SK-N-SH (cell line): ENCODE measurements around the gene COX6A1. TPM values are rescaled to one million over a fixed set of nuclear protein-coding genes. Genes with fewer than 3 reads are reported as not detected.
A peak's percentile ranks its signal among the peaks of the same experiment; 100 is the strongest.

Experiments used
- CTCF ChIA-PET: fragments of 300-600, 350-600 bp; formaldehyde crosslinking; extraction: SDS; loops from one replicate; lab custom pipeline; 2021; lab: Yijun Ruan, JAX
- POLR2A ChIA-PET: fragments of 350-600 bp; sonication (Branson Sonifier 250); formaldehyde crosslinking; extraction: SDS; loops from one replicate; lab custom pipeline; 2020; ENCODE audit warnings: antibody characterized with exemption, inconsistent platforms; lab: Yijun Ruan, JAX
- DNase-seq: peaks from one replicate; pipeline ENCODE4 v3.0.0; 2012
- H2AFZ ChIP-seq: fragments of 200-600 bp; sonication (generic); 2 replicates; pipeline ENCODE4 v1.8.1; 2016; ENCODE audit warnings: antibody characterized with exemption, mild to moderate bottlenecking, low read depth
- H3F3A ChIP-seq: fragments of 200-600 bp; sonication (generic); replicated peaks from 2 replicates; pipeline ENCODE3; 2016; ENCODE audit warnings: antibody characterized with exemption, mild to moderate bottlenecking; ENCODE audit not compliant: insufficient read depth
- H3K27ac ChIP-seq, 2 experiments: fragments of 200-500 bp in 1 of 2; fragments of 200-600 bp in 1 of 2; sonication (Bioruptor generic) in 1 of 2; sonication (generic), shearing (Covaris generic) in 1 of 2; 2 replicates each; pipeline versions ENCODE4 v1.5.1 to v1.6.1; 2014 to 2016; ENCODE audit warnings: low read depth in 2 of 2, inconsistent platforms in 1 of 2, low read length in 1 of 2, mild to moderate bottlenecking in 1 of 2, mixed read lengths in 1 of 2
- H3K27me3 ChIP-seq: fragments of 200-600 bp; sonication (generic), shearing (Covaris generic); 2 replicates; pipeline ENCODE4 v1.6.1; 2016; ENCODE audit warnings: mixed run types; ENCODE audit not compliant: insufficient read depth
- H3K36me3 ChIP-seq, 2 experiments: fragments of 200-500 bp in 1 of 2; fragments of 200-600 bp in 1 of 2; sonication (Bioruptor generic) in 1 of 2; sonication (generic) in 1 of 2; replicated peaks in 1 of 2; 2 replicates each; pipeline versions ENCODE3 to v1.5.1; 2014 to 2016; ENCODE audit warnings: low read length in 1 of 2, mild to moderate bottlenecking in 1 of 2; ENCODE audit not compliant: insufficient read depth in 2 of 2, control insufficient read depth in 1 of 2
- H3K4me1 ChIP-seq, 2 experiments: fragments of 200-500 bp in 1 of 2; fragments of 200-600 bp in 1 of 2; sonication (Bioruptor generic) in 1 of 2; sonication (generic), shearing (Covaris generic) in 1 of 2; 2 replicates each; pipeline versions ENCODE4 v1.5.1 to v1.6.1; 2014 to 2016; ENCODE audit warnings: low read depth in 1 of 2, low read length in 1 of 2, mixed run types in 1 of 2; ENCODE audit not compliant: insufficient read depth in 2 of 2, control insufficient read depth in 1 of 2
- H3K4me2 ChIP-seq: fragments of 200-600 bp; sonication (generic), shearing (Covaris generic); 2 replicates; pipeline ENCODE4 v1.6.1; 2017; ENCODE audit warnings: mixed run types
- H3K4me3 ChIP-seq, 2 experiments: fragments of 200-500 bp in 1 of 2; fragments of 200-600 bp in 1 of 2; sonication (Bioruptor generic) in 1 of 2; sonication (generic), shearing (Covaris generic) in 1 of 2; 2 replicates each; pipeline versions ENCODE4 v1.5.1 to v1.8.1; 2014 to 2016; ENCODE audit warnings: low read depth in 2 of 2, inconsistent platforms in 1 of 2, low read length in 1 of 2, mild to moderate bottlenecking in 1 of 2, mixed read lengths in 1 of 2, moderate library complexity in 1 of 2
- H3K79me2 ChIP-seq: fragments of 200-600 bp; sonication (generic); 2 replicates; pipeline ENCODE4 v1.8.1; 2017; ENCODE audit warnings: mild to moderate bottlenecking; ENCODE audit not compliant: insufficient read depth
- H3K9ac ChIP-seq: fragments of 200-600 bp; sonication (generic); 2 replicates; pipeline ENCODE4 v1.6.1; 2017; ENCODE audit warnings: mixed run types
- H3K9me2 ChIP-seq: fragments of 200-600 bp; sonication (generic); 2 replicates; pipeline ENCODE4 v1.6.1; 2017; ENCODE audit warnings: mixed run types
- H3K9me3 ChIP-seq: fragments of 200-600 bp; sonication (generic); 2 replicates; pipeline ENCODE4 v1.6.1; 2017; ENCODE audit warnings: mixed run types, mild to moderate bottlenecking, moderate library complexity
- H4K20me1 ChIP-seq: fragments of 200-600 bp; sonication (generic); 2 replicates; pipeline ENCODE4 v1.6.1; 2017; ENCODE audit warnings: mild to moderate bottlenecking, mixed run types; ENCODE audit not compliant: insufficient read depth
- CHD2 ChIP-seq: fragments of 150-350 bp; IDR thresholded peaks from 2 replicates; pipeline ENCODE4 v1.6.1; 2018; ENCODE audit warnings: low read length; ENCODE audit not compliant: partially characterized antibody
- CTCF ChIP-seq: fragments of 200-600 bp; sonication (generic); IDR thresholded peaks from 2 replicates; pipeline ENCODE4 v1.6.1; 2017; ENCODE audit warnings: antibody characterized with exemption, mild to moderate bottlenecking, moderate library complexity
- EZH2phosphoT487 ChIP-seq: fragments of 200-600 bp; sonication (generic); IDR thresholded peaks from 2 replicates; pipeline ENCODE4 v1.6.1; 2017; ENCODE audit warnings: low read depth, mixed run types, mild to moderate bottlenecking, antibody characterized with exemption, moderate library complexity, borderline replicate concordance
- FOXM1 ChIP-seq: IDR thresholded peaks from 2 replicates; pipeline ENCODE4 v1.4.0; 2012; ENCODE audit warnings: low read depth, mild to moderate bottlenecking
- IRF3 ChIP-seq: fragments of 150-350 bp; IDR thresholded peaks from 2 replicates; pipeline ENCODE4 v1.6.1; 2016; ENCODE audit warnings: mild to moderate bottlenecking, low read depth, low read length
- JUND ChIP-seq: IDR thresholded peaks from 2 replicates; pipeline ENCODE4 v1.4.0; 2012
- MAX ChIP-seq: IDR thresholded peaks from 2 replicates; pipeline ENCODE4 v1.4.0; 2012; ENCODE audit warnings: low read depth
- MXI1 ChIP-seq: IDR thresholded peaks from 2 replicates; pipeline ENCODE4 v1.6.1; 2012; ENCODE audit warnings: mild to moderate bottlenecking, low read depth, low read length, improper control_type of control experiment
- NFIC ChIP-seq: IDR thresholded peaks from 2 replicates; pipeline ENCODE4 v1.4.0; 2012; ENCODE audit warnings: borderline replicate concordance
- NRF1 ChIP-seq: IDR thresholded peaks from 2 replicates; pipeline ENCODE4 v1.6.1; 2012; ENCODE audit warnings: low read depth, mild to moderate bottlenecking, low read length
- PBX3 ChIP-seq: IDR thresholded peaks from 2 replicates; pipeline ENCODE4; 2012
- POLR2AphosphoS5 ChIP-seq: IDR thresholded peaks from 2 replicates; pipeline ENCODE4 v1.6.1; 2012; ENCODE audit warnings: low read depth, low read length
- RCOR1 ChIP-seq: fragments of 150-350 bp; IDR thresholded peaks from 2 replicates; pipeline ENCODE4 v1.6.1; 2017; ENCODE audit warnings: antibody characterized with exemption, low read length
- RFX5 ChIP-seq: IDR thresholded peaks from 2 replicates; pipeline ENCODE4 v1.6.1; 2012; ENCODE audit warnings: mild to moderate bottlenecking, improper control_type of control experiment, low read length
- RXRA ChIP-seq: IDR thresholded peaks from 2 replicates; pipeline ENCODE4 v1.4.0; 2012; ENCODE audit warnings: low read depth, mild to moderate bottlenecking, borderline replicate concordance
- SIN3A ChIP-seq: IDR thresholded peaks from 2 replicates; pipeline ENCODE4 v1.6.1; 2012; ENCODE audit warnings: low read depth, mild to moderate bottlenecking, low read length, moderate library complexity, borderline replicate concordance
- SMC3 ChIP-seq: IDR thresholded peaks from 2 replicates; pipeline ENCODE4 v1.6.1; 2012; ENCODE audit warnings: low read depth, low read length, improper control_type of control experiment
- TAF1 ChIP-seq: IDR thresholded peaks from 2 replicates; pipeline ENCODE4 v1.6.1; 2012; ENCODE audit warnings: low read depth, mild to moderate bottlenecking, low read length, moderate library complexity, borderline replicate concordance
- TEAD4 ChIP-seq: IDR thresholded peaks from 2 replicates; pipeline ENCODE4 v1.4.0; 2012; ENCODE audit warnings: mild to moderate bottlenecking, borderline replicate concordance; ENCODE audit not compliant: insufficient read depth
- USF2 ChIP-seq: fragments of 150-350 bp; IDR thresholded peaks from 2 replicates; pipeline ENCODE4 v1.6.1; 2017; ENCODE audit warnings: antibody characterized with exemption, low read length, low read depth, borderline replicate concordance
- YY1 ChIP-seq: IDR thresholded peaks from 2 replicates; pipeline ENCODE4 v1.4.0; 2012; ENCODE audit warnings: low read depth, mild to moderate bottlenecking
- WGBS: methylation state at CpG from one replicate; pipeline ENCODE4 v1.1.6; 2017; ENCODE audit warnings: low lambda C conversion rate; 5-methylcytosine and 5-hydroxymethylcytosine counted together
- polyA plus RNA-seq, 3 experiments: library from polyadenylated mRNA; depleted of rRNA; stranded (reverse); fragments of >200 nt; gene quantifications; 2 replicates each; pipeline ENCODE4 v1.2.3, GENCODE V29; 2012

COX6A1 gene
- polyA plus RNA-seq, 1 of the 3 experiments (the other 2 are of a cell fraction) = 1,199 TPM

GRCh38 chr12:120403869-120404268, 34.0 kb upstream of the COX6A1 start:
- no peak overlapping the region for H3K4me2 ChIP-seq
- H3K27me3 ChIP-seq = no peaks in the 10 kb centered on the region
- no peaks in the 10 kb centered on the region for H4K20me1 ChIP-seq
- no peak overlapping the region for H2AFZ ChIP-seq
- no peak overlapping the region for H3K9ac ChIP-seq
- H3K9me3 ChIP-seq = no peaks in the 10 kb centered on the region
- H3K9me2 ChIP-seq = no peaks in the 10 kb centered on the region
- TF ChIP-seq RFX5 = no peak
- no peak for TF ChIP-seq CTCF
- TF ChIP-seq POLR2AphosphoS5 = no peak
- no peak for TF ChIP-seq RCOR1
- TF ChIP-seq TAF1 = no peak
- TF ChIP-seq RXRA = no peak
- no peak for TF ChIP-seq YY1
- no peak for TF ChIP-seq NFIC
- TF ChIP-seq NRF1 = no peak
- TF ChIP-seq FOXM1 = no peak
- TF ChIP-seq SIN3A = no peak
- TF ChIP-seq IRF3 = no peak
- no peak for TF ChIP-seq USF2
- no peaks in the 10 kb centered on the region for H3K36me3 ChIP-seq
- POLR2A ChIA-PET = no interaction called here
- H3K4me1 ChIP-seq = no peaks in the 10 kb centered on the region; a peak in 1 of 4 replicates
- no peaks in the 10 kb centered on the region for H3F3A ChIP-seq
- no peak overlapping the region for H3K27ac ChIP-seq
- no peak overlapping the region for H3K4me3 ChIP-seq
- WGBS = 73% methylated on average over 3 of the region's 3 CpGs
- no peaks in the 10 kb centered on the region for H3K79me2 ChIP-seq
- CTCF ChIA-PET = interaction anchor here (1.0 to 2.1 kb wide), 3 partner anchors 13 to 26 kb away, joined by 3 to 5 read pairs (median 5); no protein-coding TSS in a partner anchor
- DNase-seq = no peak

- H3K27ac ChIP-seq = no peak overlapping the region
- no peaks in the 10 kb centered on the region for H3K9me3 ChIP-seq
- H3K27me3 ChIP-seq = no peaks in the 10 kb centered on the region
- no peaks in the 10 kb centered on the region for H3K9me2 ChIP-seq
- H3K79me2 ChIP-seq = no peaks in the 10 kb centered on the region
- no peaks in the 10 kb centered on the region for H3K36me3 ChIP-seq
- DNase-seq = peak; percentile 42
- H4K20me1 ChIP-seq = no peaks in the 10 kb centered on the region
- H3K4me3 ChIP-seq = no peak overlapping the region
- H3K4me1 ChIP-seq = no peaks in the 10 kb centered on the region; a peak in 1 of 4 replicates
- ChIA-PET CTCF (interaction anchor here (1.0 kb wide), 1 partner anchor 13 kb away, joined by 3 read pairs; no protein-coding TSS in a partner anchor), POLR2A (no interaction called here)
- no peak overlapping the region for H3K9ac ChIP-seq
- 75% methylated on average over 1 of the region's 1 CpG for WGBS
- H2AFZ ChIP-seq = no peak overlapping the region
- H3F3A ChIP-seq = no peaks in the 10 kb centered on the region
- TF ChIP-seq RFX5 (no peak), MAX (no peak), JUND (no peak), MXI1 (no peak), FOXM1 (no peak), CHD2 (no peak), SMC3 (no peak), EZH2phosphoT487 (no peak), RCOR1 (no peak), IRF3 (no peak), PBX3 (no peak), RXRA (no peak), NFIC (no peak), TEAD4 (no peak)
- H3K4me2 ChIP-seq = no peak overlapping the region
These were observed 33.6 kb upstream of the COX6A1 start for GRCh38 chr12:120404271-120404670.
